Activated CD4-positive, alpha-beta T cell treated with anti-CD3 and anti-CD28 coated beads, Interleukin-2, amount 10 ng/mL, durations not matched to agents 24 days and 14 days (primary cell): ENCODE measurements around the gene SERTM1. TPM values are rescaled to one million over a fixed set of nuclear protein-coding genes. Genes with fewer than 3 reads are reported as not detected.

Experiments used
- DNase-seq: peaks from one replicate; pipeline ENCODE4 v3.0.0; 2022
- H3K27ac Mint-ChIP-seq: one replicate; pipeline ENCODE4 v1.8.0; 2022; ENCODE audit warnings: mild to moderate bottlenecking, mixed read lengths
- H3K27me3 Mint-ChIP-seq: one replicate; pipeline ENCODE4 v1.8.0; 2022; ENCODE audit warnings: mixed read lengths
- H3K36me3 Mint-ChIP-seq: one replicate; pipeline ENCODE4 v1.8.0; 2022; ENCODE audit warnings: low read depth, mild to moderate bottlenecking, mixed read lengths
- H3K4me1 Mint-ChIP-seq: one replicate; pipeline ENCODE4 v1.8.0; 2021; ENCODE audit warnings: mixed read lengths
- H3K4me3 Mint-ChIP-seq: one replicate; pipeline ENCODE4 v1.8.0; 2022; ENCODE audit warnings: mild to moderate bottlenecking, moderate library complexity, mixed read lengths
- H3K9me3 Mint-ChIP-seq: one replicate; pipeline ENCODE4 v1.8.0; 2021; ENCODE audit warnings: mixed read lengths
- intact Hi-C: fragments of 100-400 bp; cut with micrococcal nuclease; formaldehyde crosslinking; loops from one replicate; pipeline ENCODE4 v1.15.1; 2023
- total RNA-seq: library from RNA; stranded (reverse); gene quantifications from 2 replicates; pipeline ENCODE4 v1.2.3, GENCODE V29; 2022

SERTM1 gene
- total RNA-seq, 1 donor from 2014 or later: 0.07 TPM

GRCh38 chr13:36681894-36682624, 8.2 kb downstream of the SERTM1 start:
- intact Hi-C loops: no loop called here
- H3K27me3 Mint-ChIP-seq: peaks cover 3% of the 10 kb centered on the region
- no peaks in the 10 kb centered on the region for H3K9me3 Mint-ChIP-seq
- H3K27ac Mint-ChIP-seq: no peak overlapping the region
- no peaks in the 10 kb centered on the region for H3K4me1 Mint-ChIP-seq
- H3K4me3 Mint-ChIP-seq: no peak overlapping the region
- DNase-seq: no peak
- no peaks in the 10 kb centered on the region for H3K36me3 Mint-ChIP-seq

- Mint-ChIP-seq H3K27ac (no peak overlapping the region), H3K27me3 (peaks cover 3% of the 10 kb centered on the region), H3K4me3 (no peak overlapping the region), H3K4me1 (no peaks in the 10 kb centered on the region), H3K9me3 (no peaks in the 10 kb centered on the region), H3K36me3 (no peaks in the 10 kb centered on the region)
- no peak for DNase-seq
- intact Hi-C loops: no loop called here
Measured at GRCh38 chr13:36683701-36684100, 9.9 kb downstream of the SERTM1 start.

- no peak for DNase-seq
- intact Hi-C loops: no loop called here
- H3K36me3 Mint-ChIP-seq: no peaks in the 10 kb centered on the region
- peaks cover 3% of the 10 kb centered on the region for H3K27me3 Mint-ChIP-seq
- H3K9me3 Mint-ChIP-seq: no peaks in the 10 kb centered on the region
- no peak overlapping the region for H3K27ac Mint-ChIP-seq
- no peaks in the 10 kb centered on the region for H3K4me1 Mint-ChIP-seq
- no peak overlapping the region for H3K4me3 Mint-ChIP-seq
Measured at GRCh38 chr13:36685927-36686326, 12.1 kb downstream of the SERTM1 start.

- no peak overlapping the region for H3K4me3 Mint-ChIP-seq
- H3K27me3 Mint-ChIP-seq: peaks cover 8% of the 10 kb centered on the region
- no peak overlapping the region for H3K27ac Mint-ChIP-seq
- H3K4me1 Mint-ChIP-seq: no peaks in the 10 kb centered on the region
- intact Hi-C loops: no loop called here
- H3K36me3 Mint-ChIP-seq: no peaks in the 10 kb centered on the region
- DNase-seq: no peak
- no peaks in the 10 kb centered on the region for H3K9me3 Mint-ChIP-seq
Measured at GRCh38 chr13:36696410-36697010, 22.7 kb downstream of the SERTM1 start.

GRCh38 chr13:36700170-36700569, 26.4 kb downstream of the SERTM1 start:
- no peaks in the 10 kb centered on the region for H3K36me3 Mint-ChIP-seq
- intact Hi-C loops: no loop called here
- H3K4me1 Mint-ChIP-seq: no peaks in the 10 kb centered on the region
- H3K9me3 Mint-ChIP-seq: no peaks in the 10 kb centered on the region
- no peak overlapping the region for H3K4me3 Mint-ChIP-seq
- H3K27me3 Mint-ChIP-seq: peaks cover 6% of the 10 kb centered on the region
- no peak for DNase-seq
- no peak overlapping the region for H3K27ac Mint-ChIP-seq

GRCh38 chr13:36706755-36707154, 32.9 kb downstream of the SERTM1 start:
- Mint-ChIP-seq H3K36me3 (no peaks in the 10 kb centered on the region), H3K4me3 (no peak overlapping the region), H3K27ac (no peak overlapping the region)

GRCh38 chr13:36709136-36709890, 35.5 kb downstream of the SERTM1 start:
- intact Hi-C loops: no loop called here
- Mint-ChIP-seq H3K27ac (no peak overlapping the region), H3K4me3 (no peak overlapping the region), H3K27me3 (peaks cover 3% of the 10 kb centered on the region), H3K9me3 (no peaks in the 10 kb centered on the region), H3K36me3 (no peaks in the 10 kb centered on the region), H3K4me1 (no peaks in the 10 kb centered on the region)
- DNase-seq: no peak

More at GRCh38 chr13:36706755-36707154, 32.9 kb downstream of the SERTM1 start:
- intact Hi-C loops: no loop called here
- Mint-ChIP-seq H3K4me1 (no peaks in the 10 kb centered on the region), H3K27me3 (peaks cover 3% of the 10 kb centered on the region), H3K9me3 (no peaks in the 10 kb centered on the region)
- no peak for DNase-seq

GRCh38 chr13:36710396-36710795, 36.6 kb downstream of the SERTM1 start:
- DNase-seq: no peak
- Mint-ChIP-seq H3K36me3 (no peaks in the 10 kb centered on the region), H3K9me3 (no peaks in the 10 kb centered on the region), H3K27me3 (peaks cover 3% of the 10 kb centered on the region), H3K4me3 (no peak overlapping the region), H3K4me1 (no peaks in the 10 kb centered on the region), H3K27ac (no peak overlapping the region)
- intact Hi-C loops: no loop called here

GRCh38 chr13:36712290-36712689, 38.5 kb downstream of the SERTM1 start:
- no peak overlapping the region for H3K4me3 Mint-ChIP-seq
- no peaks in the 10 kb centered on the region for H3K36me3 Mint-ChIP-seq
- no peaks in the 10 kb centered on the region for H3K4me1 Mint-ChIP-seq
- no peak for DNase-seq
- peaks cover 3% of the 10 kb centered on the region for H3K27me3 Mint-ChIP-seq
- intact Hi-C loops: no loop called here
- H3K27ac Mint-ChIP-seq: no peak overlapping the region
- no peaks in the 10 kb centered on the region for H3K9me3 Mint-ChIP-seq

GRCh38 chr13:36712770-36713169, 39.0 kb downstream of the SERTM1 start:
- no peak overlapping the region for H3K27ac Mint-ChIP-seq
- DNase-seq: no peak
- no peak overlapping the region for H3K4me3 Mint-ChIP-seq
- H3K36me3 Mint-ChIP-seq: no peaks in the 10 kb centered on the region
- H3K4me1 Mint-ChIP-seq: no peaks in the 10 kb centered on the region
- intact Hi-C loops: no loop called here
- peaks cover 3% of the 10 kb centered on the region for H3K27me3 Mint-ChIP-seq
- H3K9me3 Mint-ChIP-seq: no peaks in the 10 kb centered on the region

GRCh38 chr13:36713887-36714286, 40.1 kb downstream of the SERTM1 start:
- no peak overlapping the region for H3K4me3 Mint-ChIP-seq
- H3K36me3 Mint-ChIP-seq: no peaks in the 10 kb centered on the region
- no peaks in the 10 kb centered on the region for H3K9me3 Mint-ChIP-seq
- DNase-seq: no peak
- intact Hi-C loops: no loop called here
- H3K27me3 Mint-ChIP-seq: peaks cover 3% of the 10 kb centered on the region
- no peaks in the 10 kb centered on the region for H3K4me1 Mint-ChIP-seq
- H3K27ac Mint-ChIP-seq: no peak overlapping the region

GRCh38 chr13:36715841-36716240, 42.0 kb downstream of the SERTM1 start:
- H3K27me3 Mint-ChIP-seq: no peaks in the 10 kb centered on the region
- DNase-seq: no peak
- intact Hi-C loops: no loop called here
- H3K4me3 Mint-ChIP-seq: no peak overlapping the region
- no peaks in the 10 kb centered on the region for H3K4me1 Mint-ChIP-seq
- H3K27ac Mint-ChIP-seq: no peak overlapping the region
- no peaks in the 10 kb centered on the region for H3K9me3 Mint-ChIP-seq
- H3K36me3 Mint-ChIP-seq: no peaks in the 10 kb centered on the region

GRCh38 chr13:36717017-36717416, 43.2 kb downstream of the SERTM1 start:
- Mint-ChIP-seq H3K9me3 (no peaks in the 10 kb centered on the region), H3K27ac (no peak overlapping the region), H3K4me3 (no peak overlapping the region), H3K4me1 (no peaks in the 10 kb centered on the region), H3K27me3 (no peaks in the 10 kb centered on the region), H3K36me3 (no peaks in the 10 kb centered on the region)
- no peak for DNase-seq
- intact Hi-C loops: no loop called here

- Mint-ChIP-seq H3K4me1 (no peaks in the 10 kb centered on the region), H3K4me3 (no peak overlapping the region), H3K36me3 (no peaks in the 10 kb centered on the region), H3K27me3 (no peaks in the 10 kb centered on the region), H3K27ac (no peak overlapping the region), H3K9me3 (no peaks in the 10 kb centered on the region)
- intact Hi-C loops: no loop called here
- no peak for DNase-seq
Measured at GRCh38 chr13:36717966-36718545, 44.2 kb downstream of the SERTM1 start.
